Natural killer cell treated with Interleukin-12 subunit alpha and Interleukin-12 subunit beta and Interleukin-15 and Interleukin-18, amount 100 ng/mL, for 72 hours (primary cell): ENCODE measurements around the gene FARSB. TPM values are rescaled to one million over a fixed set of nuclear protein-coding genes. Genes with fewer than 3 reads are reported as not detected.

Experiments used
- ATAC-seq, 2 donors: fragments of 150-1000 bp; cut with Tn5 transposase in 1 of 2; sonication (Bioruptor Pico), chemical (Tn5 transposase) in 1 of 2; 2 replicates each; pipeline ENCODE4 v1.10.0; 2021
- DNase-seq: peaks from one replicate; pipeline ENCODE4 v3.0.0; 2022; ENCODE audit warnings: low spot score
- H3K27ac Mint-ChIP-seq, 2 donors: 1 replicate in 1 of 2; 2 replicates in 1 of 2; pipeline ENCODE4 v1.8.0; 2022; ENCODE audit warnings: mixed read lengths in 2 of 2, mild to moderate bottlenecking in 1 of 2, moderate library complexity in 1 of 2
- H3K27me3 Mint-ChIP-seq, 2 donors: 1 replicate in 1 of 2; 2 replicates in 1 of 2; pipeline ENCODE4 v1.8.0; 2022; ENCODE audit warnings: mixed read lengths in 2 of 2
- H3K36me3 Mint-ChIP-seq: one replicate; pipeline ENCODE4 v1.8.0; 2022; ENCODE audit warnings: mixed read lengths
- H3K4me1 Mint-ChIP-seq, 2 donors: 1 replicate in 1 of 2; 2 replicates in 1 of 2; pipeline ENCODE4 v1.8.0; 2022; ENCODE audit warnings: low read depth in 2 of 2, mixed read lengths in 2 of 2, mild to moderate bottlenecking in 1 of 2
- H3K4me3 Mint-ChIP-seq: one replicate; pipeline ENCODE4 v1.8.0; 2022; ENCODE audit warnings: mixed read lengths
- H3K9me3 Mint-ChIP-seq: 2 replicates; pipeline ENCODE4 v1.8.0; 2022; ENCODE audit warnings: mixed read lengths
- total RNA-seq, 2 donors: library from RNA; stranded (reverse); gene quantifications; one replicate each; pipeline ENCODE4 v1.2.3, GENCODE V29; 2022

Gene FARSB
- total RNA-seq, 2 donors from 2014 or later = 27.7 to 44.5 TPM

- Mint-ChIP-seq H3K27me3 (peaks cover 60 to 68% of the 10 kb centered on the region in 2 donors), H3K36me3 (no peaks in the 10 kb centered on the region), H3K27ac (no peak overlapping the region), H3K4me1 (peaks cover 0 to 5% of the 10 kb centered on the region in 2 donors), H3K4me3 (no peak overlapping the region), H3K9me3 (no peaks in the 10 kb centered on the region)
- ATAC-seq (no peak), DNase-seq (no peak)
Measured at GRCh38 chr2:222673883-222674282, 18.0 kb upstream of the FARSB start.

DNA sequence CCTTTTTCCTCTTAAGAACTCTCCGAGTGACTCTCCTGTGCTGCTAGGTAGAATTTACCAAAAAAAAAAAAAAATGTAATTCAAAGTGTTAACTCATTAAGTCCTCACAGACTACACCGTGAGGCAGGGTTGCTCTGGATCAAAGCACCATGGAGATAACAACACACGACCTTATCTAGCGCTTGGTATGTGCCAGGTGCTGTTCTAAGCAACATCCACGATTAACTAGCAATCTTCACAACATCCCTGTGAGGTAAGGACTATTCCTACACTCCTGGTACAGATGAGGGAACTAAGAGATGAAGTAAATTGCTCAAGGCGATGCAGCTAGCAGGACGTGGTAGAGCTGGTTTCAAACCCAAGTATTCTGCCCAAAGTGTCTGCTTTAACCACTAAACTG lies 17.4 kb upstream of the FARSB start:
- Mint-ChIP-seq H3K27me3 (peaks cover 59 to 68% of the 10 kb centered on the region in 2 donors), H3K4me3 (no peak overlapping the region), H3K4me1 (peaks cover 0 to 5% of the 10 kb centered on the region in 2 donors), H3K36me3 (no peaks in the 10 kb centered on the region), H3K9me3 (no peaks in the 10 kb centered on the region), H3K27ac (no peak overlapping the region)
- DNase-seq (no peak), ATAC-seq (no peak)

DNA sequence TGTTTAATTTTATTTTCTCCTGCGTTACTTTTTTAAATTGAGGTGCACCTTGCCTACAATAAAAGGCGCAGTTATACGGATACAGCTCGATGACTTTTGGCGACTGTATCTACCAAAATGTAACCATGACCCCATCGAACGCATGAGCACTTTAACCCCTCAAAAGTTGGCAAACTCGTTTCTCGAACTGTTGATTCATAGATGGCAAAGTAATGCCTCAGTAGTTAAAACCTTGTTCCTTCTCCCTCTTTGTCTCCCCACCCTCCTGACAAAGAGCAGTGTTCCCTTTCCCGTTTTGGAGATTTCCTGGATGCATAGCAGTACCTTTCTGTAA lies 16.1 kb upstream of the FARSB start:
- Mint-ChIP-seq H3K36me3 (no peaks in the 10 kb centered on the region), H3K9me3 (no peaks in the 10 kb centered on the region), H3K4me1 (peaks cover 0 to 5% of the 10 kb centered on the region in 2 donors), H3K4me3 (peak overlapping the region; percentile 6), H3K27me3 (peaks cover 57 to 70% of the 10 kb centered on the region in 2 donors), H3K27ac (no peak overlapping the region)
- no peak for DNase-seq
- ATAC-seq = no peak

GRCh38 chr2:222671259-222672067 lies 15.6 kb upstream of the FARSB start, which contains the start of gene MOGAT1:
Gene MOGAT1, plus strand, starts transcription at chr2:222671658. Its CDS starts 128 bp downstream, at chr2:222671786.
- no peak for DNase-seq
- no peaks in the 10 kb centered on the region for H3K36me3 Mint-ChIP-seq
- no peaks in the 10 kb centered on the region for H3K9me3 Mint-ChIP-seq
- no peak within 1 kb of the TSS for H3K27ac Mint-ChIP-seq
- peak within 1 kb of the TSS; percentile 6 for H3K4me3 Mint-ChIP-seq
- peaks cover 0 to 5% of the 10 kb centered on the region in 2 donors for H3K4me1 Mint-ChIP-seq
- peak; percentile 52 to 62 for ATAC-seq
- H3K27me3 Mint-ChIP-seq = peaks cover 57 to 74% of the 10 kb centered on the region in 2 donors

DNA sequence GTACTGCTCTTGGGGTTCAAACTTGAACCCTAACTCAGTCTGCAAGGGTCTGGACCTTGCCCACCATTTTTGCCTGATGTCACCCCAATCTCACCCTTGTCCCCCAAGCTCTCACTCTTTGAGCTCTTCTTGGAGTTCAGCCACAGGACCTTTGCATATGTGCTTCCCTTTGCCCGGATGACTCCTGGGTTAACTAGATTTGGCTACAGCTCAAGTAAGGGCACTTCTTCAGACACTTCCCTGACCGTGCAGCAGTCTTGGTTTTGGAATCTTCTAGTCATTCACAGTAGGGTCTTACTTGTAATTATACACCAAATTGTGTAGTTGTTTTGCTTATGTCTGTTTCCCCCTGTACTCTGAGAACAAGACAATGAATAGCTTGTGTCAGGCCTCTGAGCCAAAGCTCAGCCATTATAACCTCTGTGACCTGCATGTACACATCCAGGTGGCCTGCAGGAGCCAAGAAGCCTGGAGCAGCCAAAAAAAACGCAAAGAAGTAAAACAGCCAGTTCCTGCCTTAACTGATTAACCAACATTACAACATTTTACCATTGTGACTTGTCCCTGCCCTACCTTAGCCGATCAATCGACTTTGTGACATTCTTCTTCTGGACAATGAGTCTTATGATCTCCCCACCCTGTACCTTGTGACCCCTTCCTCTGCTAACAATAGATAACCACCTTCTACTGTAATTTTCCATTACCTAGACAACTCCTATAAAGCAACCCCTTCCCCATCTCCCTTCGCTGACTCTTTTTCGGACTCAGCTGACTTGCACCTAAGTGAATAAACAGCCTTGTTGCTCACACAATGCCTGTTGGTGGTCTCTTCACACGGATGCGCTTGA lies 14.5 kb upstream of the FARSB start:
- Mint-ChIP-seq H3K27ac (no peak overlapping the region), H3K4me3 (no peak overlapping the region), H3K27me3 (peaks cover 61 to 77% of the 10 kb centered on the region in 2 donors), H3K4me1 (peaks cover 0 to 5% of the 10 kb centered on the region in 2 donors), H3K9me3 (no peaks in the 10 kb centered on the region), H3K36me3 (no peaks in the 10 kb centered on the region)
- DNase-seq = no peak
- no peak for ATAC-seq

- peaks cover 0 to 5% of the 10 kb centered on the region in 2 donors for H3K4me1 Mint-ChIP-seq
- H3K9me3 Mint-ChIP-seq = no peaks in the 10 kb centered on the region
- no peak overlapping the region for H3K27ac Mint-ChIP-seq
- H3K36me3 Mint-ChIP-seq = no peaks in the 10 kb centered on the region
- no peak overlapping the region for H3K4me3 Mint-ChIP-seq
- DNase-seq (no peak), ATAC-seq (no peak)
- peaks cover 56 to 72% of the 10 kb centered on the region in 2 donors for H3K27me3 Mint-ChIP-seq
Measured at GRCh38 chr2:222669353-222669752, 13.5 kb upstream of the FARSB start.

GRCh38 chr2:222668494-222669154 lies 12.7 kb upstream of the FARSB start:
- no peaks in the 10 kb centered on the region for H3K36me3 Mint-ChIP-seq
- ATAC-seq (no peak), DNase-seq (no peak)
- no peak overlapping the region for H3K27ac Mint-ChIP-seq
- peaks cover 0 to 5% of the 10 kb centered on the region in 2 donors for H3K4me1 Mint-ChIP-seq
- peaks cover 51 to 66% of the 10 kb centered on the region in 2 donors for H3K27me3 Mint-ChIP-seq
- H3K9me3 Mint-ChIP-seq = no peaks in the 10 kb centered on the region
- no peak overlapping the region for H3K4me3 Mint-ChIP-seq

DNA sequence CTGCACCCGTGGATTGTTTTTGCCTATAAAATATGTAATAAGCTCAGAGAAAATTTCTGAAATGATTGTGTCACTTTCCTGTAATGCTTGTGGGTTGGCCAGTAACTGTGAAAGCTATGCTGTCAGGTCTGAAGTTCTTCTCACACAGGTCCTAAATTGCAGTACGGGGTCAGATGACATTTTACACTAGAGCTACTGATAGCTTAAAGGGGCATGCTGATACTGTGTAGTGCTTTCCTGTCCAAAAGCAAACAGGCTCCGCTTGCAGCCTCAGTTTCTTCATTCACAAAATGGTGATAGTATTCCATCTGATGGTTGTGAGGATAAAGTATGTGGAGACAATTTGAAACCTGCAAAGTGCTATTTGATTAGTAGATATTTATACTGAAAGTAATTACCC lies 7.6 kb upstream of the FARSB start:
- H3K9me3 Mint-ChIP-seq = no peaks in the 10 kb centered on the region
- H3K36me3 Mint-ChIP-seq = no peaks in the 10 kb centered on the region
- ATAC-seq (no peak), DNase-seq (no peak)
- H3K4me1 Mint-ChIP-seq = no peaks in the 10 kb centered on the region
- H3K4me3 Mint-ChIP-seq = no peak overlapping the region
- peaks cover 17 to 30% of the 10 kb centered on the region in 2 donors for H3K27me3 Mint-ChIP-seq
- H3K27ac Mint-ChIP-seq = no peak overlapping the region

GRCh38 chr2:222656526-222657446 lies 894 bp upstream of the FARSB start:
- ATAC-seq (no peak), DNase-seq (no peak)
- Mint-ChIP-seq H3K4me3 (peak overlapping the region; percentile 95), H3K36me3 (peaks cover 6% of the 10 kb centered on the region), H3K27ac (peak overlapping the region; percentile 99 to 100), H3K4me1 (peaks cover 35 to 38% of the 10 kb centered on the region in 2 donors), H3K9me3 (no peaks in the 10 kb centered on the region), H3K27me3 (no peaks in the 10 kb centered on the region)

DNA sequence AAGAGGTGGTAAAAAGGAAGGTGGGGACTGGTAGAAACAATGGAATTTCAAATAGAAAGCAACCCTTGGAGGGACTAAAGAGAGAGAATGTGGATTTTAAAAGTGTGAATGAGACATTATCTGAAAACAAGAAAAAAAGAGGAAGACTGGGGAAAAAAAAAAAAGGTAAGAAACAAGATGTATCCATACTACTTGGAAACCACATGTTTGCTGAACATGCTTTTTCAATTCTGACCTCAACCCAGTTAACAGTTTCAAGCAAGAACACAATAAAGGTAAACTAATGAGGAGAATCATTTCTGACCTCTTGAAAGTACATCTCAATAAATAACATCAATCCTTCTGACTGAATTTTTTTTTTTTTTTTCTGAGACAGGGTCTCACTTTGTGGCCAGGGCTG lies 2.6 kb downstream of the FARSB start:
- DNase-seq = no peak
- peaks cover 44% of the 10 kb centered on the region in 2 donors for H3K4me1 Mint-ChIP-seq
- H3K4me3 Mint-ChIP-seq = peak overlapping the region; percentile 95
- no peak for ATAC-seq
- peak overlapping the region; percentile 47 to 75 for H3K27ac Mint-ChIP-seq
- H3K36me3 Mint-ChIP-seq = peaks cover 11% of the 10 kb centered on the region
- no peaks in the 10 kb centered on the region for H3K27me3 Mint-ChIP-seq
- no peaks in the 10 kb centered on the region for H3K9me3 Mint-ChIP-seq

GRCh38 chr2:222652491-222653255 lies 3.2 kb downstream of the FARSB start:
- Mint-ChIP-seq H3K27me3 (no peaks in the 10 kb centered on the region), H3K9me3 (no peaks in the 10 kb centered on the region), H3K36me3 (peaks cover 11% of the 10 kb centered on the region), H3K4me1 (peaks cover 44% of the 10 kb centered on the region in 2 donors), H3K27ac (peak overlapping the region; percentile 47 to 75), H3K4me3 (peak overlapping the region; percentile 95)
- DNase-seq = no peak
- ATAC-seq = peak in 1 of 2 donors; percentile 37

DNA sequence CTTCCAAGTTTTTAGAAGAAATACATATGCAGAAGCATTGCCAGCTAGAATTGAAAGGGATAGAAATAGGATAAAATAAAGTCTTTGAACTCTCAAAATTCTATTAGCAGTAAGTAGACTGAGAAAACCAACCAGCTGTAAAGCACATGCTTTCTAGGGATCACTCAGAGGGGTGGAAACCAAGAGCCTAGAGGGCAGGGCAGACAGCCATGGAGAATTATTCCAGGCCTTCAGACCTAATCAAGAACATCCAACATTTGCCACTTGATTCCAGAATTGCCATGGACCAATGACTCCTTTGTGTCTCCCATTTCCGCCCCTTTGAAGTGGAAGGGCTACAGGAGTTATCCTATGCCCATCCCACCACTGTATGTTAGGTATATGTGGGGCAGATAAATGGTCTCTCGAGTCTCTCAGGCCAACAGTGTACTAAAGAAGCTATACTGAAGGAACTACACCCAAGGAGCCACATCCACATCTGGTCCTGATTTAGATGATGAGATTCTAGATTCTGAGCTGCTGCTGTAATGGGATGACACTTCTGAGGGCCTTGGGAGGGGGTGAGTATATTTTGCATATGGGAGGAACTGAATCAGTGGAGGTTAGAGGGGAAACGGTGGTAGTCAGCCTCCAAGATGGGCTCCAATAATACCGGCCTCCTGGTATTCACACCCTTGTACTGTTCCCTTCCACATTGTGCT lies 4.0 kb downstream of the FARSB start:
- no peaks in the 10 kb centered on the region for H3K9me3 Mint-ChIP-seq
- H3K4me1 Mint-ChIP-seq = peaks cover 41 to 43% of the 10 kb centered on the region in 2 donors
- ATAC-seq (no peak), DNase-seq (no peak)
- peaks cover 12% of the 10 kb centered on the region for H3K36me3 Mint-ChIP-seq
- no peak overlapping the region for H3K27ac Mint-ChIP-seq
- H3K4me3 Mint-ChIP-seq = no peak overlapping the region
- no peaks in the 10 kb centered on the region for H3K27me3 Mint-ChIP-seq
